ENCODE measurements around the gene TACC2. TPM values are rescaled to one million over a fixed set of nuclear protein-coding genes. Genes with fewer than 3 reads are reported as not detected.

TACC2 gene
- total RNA-seq, 4 donors from 2014 or later, result 105 to 334 (median 235) TPM

- intact Hi-C loops (cut with DNase I; ENCODE audit: low total_unique reads) (no loop called here), in situ Hi-C loops (cut with MboI; ENCODE audit: low sequenced_read_pairs in 4 of 4) (no loop called here)
- Histone ChIP-seq H3K4me1 (peaks cover 55 to 65% of the 10 kb centered on the region in 2 donors), H3K27ac (peak overlapping the region; percentile 75 to 95 (median 78)), H3K27me3 (no peaks in the 10 kb centered on the region), H3K9me3 (no peaks in the 10 kb centered on the region), H3K4me3 (no peak overlapping the region), H3K36me3 (no peaks in the 10 kb centered on the region)
- DNase-seq (peak; percentile 35 to 50), ATAC-seq (peak; percentile 25 to 37)
- TF ChIP-seq POLR2A (IDR thresholded peaks at IDR 0.05), result no peak
- TF ChIP-seq CTCF (IDR thresholded peaks at IDR 0.05 in 4 of 5, conservative IDR thresholded peaks at IDR 0.05 in 1 of 5), result no peak
Observed at GRCh38 chr10:122186816-122187810, 198.2 kb downstream of the TACC2 start.

- H3K4me1 ChIP-seq, result peaks cover 40 to 50% of the 10 kb centered on the region in 2 donors
- in situ Hi-C loops (cut with MboI; ENCODE audit: low sequenced_read_pairs in 4 of 4), result no loop called here
- peak; percentile 31 to 46 for DNase-seq
Observed at GRCh38 chr10:122188706-122189105, 199.7 kb downstream of the TACC2 start.

GRCh38 chr10:122189185-122189584, 200.2 kb downstream of the TACC2 start:
- peak in 1 of 2 donors; percentile 64 for DNase-seq
- peaks cover 39 to 49% of the 10 kb centered on the region in 2 donors for H3K4me1 ChIP-seq
- peak overlapping the region; percentile 75 to 95 (median 78) for H3K27ac ChIP-seq
- intact Hi-C loops (cut with DNase I; ENCODE audit: low total_unique reads), result no loop called here
- in situ Hi-C loops (cut with MboI; ENCODE audit: low sequenced_read_pairs in 4 of 4), result no loop called here
- H3K36me3 ChIP-seq, result no peaks in the 10 kb centered on the region
- H3K9me3 ChIP-seq, result no peaks in the 10 kb centered on the region
- ATAC-seq, result peak; percentile 50 to 81
- H3K27me3 ChIP-seq, result no peaks in the 10 kb centered on the region
- no peak overlapping the region for H3K4me3 ChIP-seq
- TF ChIP-seq CTCF (IDR thresholded peaks at IDR 0.05 in 4 of 5, conservative IDR thresholded peaks at IDR 0.05 in 1 of 5) (no peak), POLR2A (IDR thresholded peaks at IDR 0.05) (no peak)

More at GRCh38 chr10:122188706-122189105, 199.7 kb downstream of the TACC2 start:
- Histone ChIP-seq H3K27me3 (no peaks in the 10 kb centered on the region), H3K27ac (peak overlapping the region; percentile 75 to 95 (median 78)), H3K9me3 (no peaks in the 10 kb centered on the region), H3K36me3 (no peaks in the 10 kb centered on the region), H3K4me3 (no peak overlapping the region)
- intact Hi-C loops (cut with DNase I; ENCODE audit: low total_unique reads), result no loop called here
- no peak for TF ChIP-seq POLR2A (IDR thresholded peaks at IDR 0.05)
- TF ChIP-seq CTCF (IDR thresholded peaks at IDR 0.05 in 4 of 5, conservative IDR thresholded peaks at IDR 0.05 in 1 of 5), result no peak
- ATAC-seq, result peak; percentile 61 to 63

GRCh38 chr10:122190176-122190943, 201.4 kb downstream of the TACC2 start:
- TF ChIP-seq POLR2A (IDR thresholded peaks at IDR 0.05) (no peak), CTCF (IDR thresholded peaks at IDR 0.05 in 4 of 5, conservative IDR thresholded peaks at IDR 0.05 in 1 of 5) (no peak)
- peaks cover 0 to 8% of the 10 kb centered on the region in 2 donors for H3K36me3 ChIP-seq
- intact Hi-C loops (cut with DNase I; ENCODE audit: low total_unique reads) (no loop called here), in situ Hi-C loops (cut with MboI; ENCODE audit: low sequenced_read_pairs in 4 of 4) (no loop called here)
- peak overlapping the region; percentile 75 to 95 (median 78) for H3K27ac ChIP-seq
- DNase-seq (no peak), ATAC-seq (peak in 1 of 2 donors; percentile 39)
- H3K27me3 ChIP-seq, result no peaks in the 10 kb centered on the region
- peaks cover 39 to 49% of the 10 kb centered on the region in 2 donors for H3K4me1 ChIP-seq
- no peak overlapping the region for H3K4me3 ChIP-seq
- H3K9me3 ChIP-seq, result no peaks in the 10 kb centered on the region

All from gastrocnemius medialis (tissue), 4 donors.